Measurements from ENCODE around the gene ZNF407. TPM values are rescaled to one million over a fixed set of nuclear protein-coding genes. Genes with fewer than 3 reads are reported as not detected.

ZNF407 gene
- total and polyA plus RNA-seq, 7 experiments from 2014 or later: 6.8 to 31.3 (median 27.9) TPM

GRCh38 chr18:75071866-75072671, 474.4 kb downstream of the ZNF407 start:
- no peak for ATAC-seq
- Mint-ChIP-seq H3K27ac (peak overlapping the region in 8 of 9 donors; percentile 59 to 99 (median 96)), H3K27me3 (no peaks in the 10 kb centered on the region), H3K36me3 (peaks cover 5 to 34% (median 23%) of the 10 kb centered on the region in 5 donors), H3K4me3 (peak overlapping the region; percentile 69 to 95 (median 87)), H3K9me3 (peaks cover 0 to 46% (median 20%) of the 10 kb centered on the region in 11 donors), H3K4me1 (peaks cover 29 to 57% (median 39%) of the 10 kb centered on the region in 7 donors)
- peaks cover 0 to 45% (median 0%) of the 10 kb centered on the region in 3 experiments for H3K9me3 ChIP-seq (ENCODE audit: control insufficient read depth in 2 of 3, low read length in 3 of 3)
- H3K27me3 ChIP-seq (ENCODE audit: control insufficient read depth in 2 of 2, insufficient read depth in 2 of 2, low read length in 2 of 2): no peaks in the 10 kb centered on the region
- peak overlapping the region; percentile 67 for H3K27ac ChIP-seq (ENCODE audit: low read depth, low read length)
- no peaks in the 10 kb centered on the region for H3K36me3 ChIP-seq (ENCODE audit: control insufficient read depth in 2 of 3, insufficient read depth in 3 of 3, low read length in 3 of 3)
- peaks cover 28 to 30% of the 10 kb centered on the region in 2 donors for H3K4me1 ChIP-seq (ENCODE audit: control insufficient read depth in 2 of 2, insufficient read depth in 2 of 2, low read length in 2 of 2)
- CTCF ChIA-PET: no interaction called here
- no peak for DNase-seq
- intact Hi-C loops (cut with micrococcal nuclease): loop anchor here (1.0 to 10.0 kb wide), 17 partner anchors 43 to 925 kb away; partner anchors contain the start of genes ZNF407 (in 2 of the 2), CNDP2 (in 1 of the 2), FBXO15 (in 1 of the 2) and PTGR3 (in 1 of the 2)
- POLR2A ChIA-PET: interaction anchor here (0.8 to 2.1 kb wide), 7 partner anchors 15 to 473 kb away, joined by 3 to 21 read pairs (median 4); partner anchors contain the start of genes PTGR3 and TSHZ1
- H3K4me3 ChIP-seq (ENCODE audit: low read length): peak overlapping the region; percentile 46

- Histone ChIP-seq H3K4me1 (ENCODE audit: control insufficient read depth in 2 of 2, insufficient read depth in 2 of 2, low read length in 2 of 2) (peaks cover 28 to 30% of the 10 kb centered on the region in 2 donors), H3K36me3 (ENCODE audit: control insufficient read depth in 2 of 3, insufficient read depth in 3 of 3, low read length in 3 of 3) (no peaks in the 10 kb centered on the region), H3K27me3 (ENCODE audit: control insufficient read depth in 2 of 2, insufficient read depth in 2 of 2, low read length in 2 of 2) (no peaks in the 10 kb centered on the region), H3K27ac (ENCODE audit: low read depth, low read length) (no peak overlapping the region), H3K4me3 (ENCODE audit: low read length) (no peak overlapping the region), H3K9me3 (ENCODE audit: control insufficient read depth in 2 of 3, low read length in 3 of 3) (peaks cover 0 to 50% (median 0%) of the 10 kb centered on the region in 3 experiments)
- DNase-seq (no peak), ATAC-seq (no peak)
- POLR2A ChIA-PET: interaction anchor here (0.8 to 1.4 kb wide), 3 partner anchors 14 to 441 kb away, joined by 3 to 4 read pairs (median 3); no protein-coding TSS in a partner anchor
- Mint-ChIP-seq H3K9me3 (peaks cover 0 to 54% (median 22%) of the 10 kb centered on the region in 11 donors), H3K27me3 (no peaks in the 10 kb centered on the region), H3K4me3 (peak overlapping the region in 1 of 10 donors; percentile 85), H3K4me1 (peaks cover 28 to 53% (median 38%) of the 10 kb centered on the region in 7 donors), H3K36me3 (peaks cover 5 to 32% (median 23%) of the 10 kb centered on the region in 5 donors), H3K27ac (peak overlapping the region in 1 of 9 donors; percentile 96)
- CTCF ChIA-PET: no interaction called here
- intact Hi-C loops (cut with micrococcal nuclease): loop anchor here (5.0 to 10.0 kb wide), 7 partner anchors 81 to 926 kb away; partner anchors contain the start of genes CNDP2 (in 1 of the 2), FBXO15 (in 1 of the 2) and TIMM21 (in 1 of the 2)
Observed at GRCh38 chr18:75072672-75073371, 475.2 kb downstream of the ZNF407 start.

GRCh38 chr18:75073654-75074053, 476.0 kb downstream of the ZNF407 start:
- Histone ChIP-seq H3K4me1 (ENCODE audit: control insufficient read depth in 2 of 2, insufficient read depth in 2 of 2, low read length in 2 of 2) (peaks cover 28 to 30% of the 10 kb centered on the region in 2 donors), H3K9me3 (ENCODE audit: control insufficient read depth in 2 of 3, low read length in 3 of 3) (peaks cover 0 to 57% (median 0%) of the 10 kb centered on the region in 3 experiments), H3K27ac (ENCODE audit: low read depth, low read length) (no peak overlapping the region), H3K27me3 (ENCODE audit: control insufficient read depth in 2 of 2, insufficient read depth in 2 of 2, low read length in 2 of 2) (no peaks in the 10 kb centered on the region), H3K4me3 (ENCODE audit: low read length) (no peak overlapping the region), H3K36me3 (ENCODE audit: control insufficient read depth in 2 of 3, insufficient read depth in 3 of 3, low read length in 3 of 3) (no peaks in the 10 kb centered on the region)
- Mint-ChIP-seq H3K4me3 (peak overlapping the region in 1 of 10 donors; percentile 23), H3K36me3 (peaks cover 5 to 30% (median 29%) of the 10 kb centered on the region in 5 donors), H3K4me1 (peaks cover 23 to 45% (median 30%) of the 10 kb centered on the region in 7 donors), H3K27me3 (no peaks in the 10 kb centered on the region), H3K27ac (peak overlapping the region in 3 of 9 donors; percentile 24 to 71 (median 57)), H3K9me3 (peaks cover 0 to 61% (median 27%) of the 10 kb centered on the region in 11 donors)
- ChIA-PET POLR2A (interaction anchor here (0.8 to 1.4 kb wide), 2 partner anchors 15 to 441 kb away, joined by 3 to 4 read pairs; no protein-coding TSS in a partner anchor), CTCF (no interaction called here)
- ATAC-seq: no peak
- no peak for DNase-seq
- intact Hi-C loops (cut with micrococcal nuclease): loop anchor here (5.0 to 10.0 kb wide), 7 partner anchors 81 to 926 kb away; partner anchors contain the start of genes CNDP2 (in 1 of the 2), FBXO15 (in 1 of the 2) and TIMM21 (in 1 of the 2)

GRCh38 chr18:75074196-75075015, 476.7 kb downstream of the ZNF407 start:
- Histone ChIP-seq H3K4me1 (ENCODE audit: control insufficient read depth in 2 of 2, insufficient read depth in 2 of 2, low read length in 2 of 2) (peaks cover 25 to 26% of the 10 kb centered on the region in 2 donors), H3K36me3 (ENCODE audit: control insufficient read depth in 2 of 3, insufficient read depth in 3 of 3, low read length in 3 of 3) (no peaks in the 10 kb centered on the region), H3K27ac (ENCODE audit: low read depth, low read length) (no peak overlapping the region), H3K27me3 (ENCODE audit: control insufficient read depth in 2 of 2, insufficient read depth in 2 of 2, low read length in 2 of 2) (no peaks in the 10 kb centered on the region), H3K4me3 (ENCODE audit: low read length) (no peak overlapping the region), H3K9me3 (ENCODE audit: control insufficient read depth in 2 of 3, low read length in 3 of 3) (peaks cover 0 to 57% (median 0%) of the 10 kb centered on the region in 3 experiments)
- peak overlapping the region in 5 of 9 donors; percentile 24 to 79 (median 59) for H3K27ac Mint-ChIP-seq
- intact Hi-C loops (cut with micrococcal nuclease): loop anchor here (5.0 to 10.0 kb wide), 7 partner anchors 82 to 927 kb away; partner anchors contain the start of genes CNDP2 (in 1 of the 2), FBXO15 (in 1 of the 2) and TIMM21 (in 1 of the 2)
- CTCF ChIA-PET: no interaction called here
- peaks cover 0 to 68% (median 27%) of the 10 kb centered on the region in 11 donors for H3K9me3 Mint-ChIP-seq
- POLR2A ChIA-PET: interaction anchor here (1.4 kb wide), 1 partner anchor 16 kb away, joined by 4 read pairs; no protein-coding TSS in a partner anchor
- H3K4me1 Mint-ChIP-seq: peaks cover 21 to 37% (median 29%) of the 10 kb centered on the region in 7 donors
- H3K36me3 Mint-ChIP-seq: peaks cover 5 to 35% (median 30%) of the 10 kb centered on the region in 5 donors
- no peak for DNase-seq
- H3K27me3 Mint-ChIP-seq: no peaks in the 10 kb centered on the region
- peak overlapping the region in 2 of 10 donors; percentile 23 to 25 for H3K4me3 Mint-ChIP-seq
- ATAC-seq: no peak

GRCh38 chr18:75075016-75075305, 477.3 kb downstream of the ZNF407 start:
- ATAC-seq (no peak), DNase-seq (no peak)
- ChIA-PET POLR2A (no interaction called here), CTCF (no interaction called here)
- Histone ChIP-seq H3K4me1 (ENCODE audit: control insufficient read depth in 2 of 2, insufficient read depth in 2 of 2, low read length in 2 of 2) (peaks cover 19 to 20% of the 10 kb centered on the region in 2 donors), H3K36me3 (ENCODE audit: control insufficient read depth in 2 of 3, insufficient read depth in 3 of 3, low read length in 3 of 3) (no peaks in the 10 kb centered on the region), H3K27me3 (ENCODE audit: control insufficient read depth in 2 of 2, insufficient read depth in 2 of 2, low read length in 2 of 2) (no peaks in the 10 kb centered on the region), H3K9me3 (ENCODE audit: control insufficient read depth in 2 of 3, low read length in 3 of 3) (peaks cover 0 to 57% (median 0%) of the 10 kb centered on the region in 3 experiments), H3K27ac (ENCODE audit: low read depth, low read length) (no peak overlapping the region), H3K4me3 (ENCODE audit: low read length) (no peak overlapping the region)
- intact Hi-C loops (cut with micrococcal nuclease): loop anchor here in 1 of 2 donors (10.0 kb wide), 1 partner anchor 400 kb away; no protein-coding TSS in a partner anchor
- no peak overlapping the region for H3K4me3 Mint-ChIP-seq
- H3K27me3 Mint-ChIP-seq: no peaks in the 10 kb centered on the region
- peaks cover 5 to 35% (median 30%) of the 10 kb centered on the region in 5 donors for H3K36me3 Mint-ChIP-seq
- peaks cover 19 to 32% (median 24%) of the 10 kb centered on the region in 7 donors for H3K4me1 Mint-ChIP-seq
- no peak overlapping the region for H3K27ac Mint-ChIP-seq
- peaks cover 0 to 70% (median 29%) of the 10 kb centered on the region in 11 donors for H3K9me3 Mint-ChIP-seq
